Colon (tissue), 2 donors: Measurements from ENCODE around the gene UBAP1.
"Not testable (repeated sequence)": the region's sequence is repeated elsewhere in the genome, so short reads cannot be mapped to it uniquely, and the experiment has no call there.

Experiments used
- FAIRE-seq: peaks from 2 replicates; lab custom pipeline; 2012; peaks lifted over from hg19 to GRCh38; lab: Jason Lieb, UNC
- donor health status: control.
- donor health status: control.

The UBAP1 gene

GRCh38 chr9:34262971-34263370 lies 84.1 kb downstream of the UBAP1 start:
- FAIRE-seq: no peak

GRCh38 chr9:34267660-34268059 lies 88.8 kb downstream of the UBAP1 start:
- no peak for FAIRE-seq

GRCh38 chr9:34271265-34272006 lies 92.6 kb downstream of the UBAP1 start:
- FAIRE-seq: no peak

- no peak for FAIRE-seq
These were observed 93.3 kb downstream of the UBAP1 start for GRCh38 chr9:34272101-34272541.

- not testable (repeated sequence) for FAIRE-seq
These were observed 94.7 kb downstream of the UBAP1 start for GRCh38 chr9:34273588-34273987.

- FAIRE-seq: no peak
These were observed 97.0 kb downstream of the UBAP1 start for GRCh38 chr9:34275811-34276210.

- FAIRE-seq: no peak
These were observed 97.9 kb downstream of the UBAP1 start for GRCh38 chr9:34276772-34277171.

GRCh38 chr9:34279411-34279810 lies 100.6 kb downstream of the UBAP1 start:
- no peak for FAIRE-seq

GRCh38 chr9:34282096-34282495 lies 103.3 kb downstream of the UBAP1 start:
- no peak for FAIRE-seq

GRCh38 chr9:34289159-34289558 lies 110.3 kb downstream of the UBAP1 start:
- no peak for FAIRE-seq

GRCh38 chr9:34291023-34291422 lies 112.2 kb downstream of the UBAP1 start:
- FAIRE-seq: no peak

- FAIRE-seq: no peak
These were observed 112.6 kb downstream of the UBAP1 start for GRCh38 chr9:34291423-34291822.

- FAIRE-seq: no peak
These were observed 113.7 kb downstream of the UBAP1 start for GRCh38 chr9:34292552-34292951.

- not testable (repeated sequence) for FAIRE-seq
These were observed 122.2 kb downstream of the UBAP1 start for GRCh38 chr9:34301064-34301463.
